DMS153 (cell line): ENCODE results near the gene PPP2R2C.

ENCODE experiments used
- DNase-seq: peaks from one replicate; lab custom pipeline; 2025; lab: John Stamatoyannopoulos, UW

Gene PPP2R2C

DNA sequence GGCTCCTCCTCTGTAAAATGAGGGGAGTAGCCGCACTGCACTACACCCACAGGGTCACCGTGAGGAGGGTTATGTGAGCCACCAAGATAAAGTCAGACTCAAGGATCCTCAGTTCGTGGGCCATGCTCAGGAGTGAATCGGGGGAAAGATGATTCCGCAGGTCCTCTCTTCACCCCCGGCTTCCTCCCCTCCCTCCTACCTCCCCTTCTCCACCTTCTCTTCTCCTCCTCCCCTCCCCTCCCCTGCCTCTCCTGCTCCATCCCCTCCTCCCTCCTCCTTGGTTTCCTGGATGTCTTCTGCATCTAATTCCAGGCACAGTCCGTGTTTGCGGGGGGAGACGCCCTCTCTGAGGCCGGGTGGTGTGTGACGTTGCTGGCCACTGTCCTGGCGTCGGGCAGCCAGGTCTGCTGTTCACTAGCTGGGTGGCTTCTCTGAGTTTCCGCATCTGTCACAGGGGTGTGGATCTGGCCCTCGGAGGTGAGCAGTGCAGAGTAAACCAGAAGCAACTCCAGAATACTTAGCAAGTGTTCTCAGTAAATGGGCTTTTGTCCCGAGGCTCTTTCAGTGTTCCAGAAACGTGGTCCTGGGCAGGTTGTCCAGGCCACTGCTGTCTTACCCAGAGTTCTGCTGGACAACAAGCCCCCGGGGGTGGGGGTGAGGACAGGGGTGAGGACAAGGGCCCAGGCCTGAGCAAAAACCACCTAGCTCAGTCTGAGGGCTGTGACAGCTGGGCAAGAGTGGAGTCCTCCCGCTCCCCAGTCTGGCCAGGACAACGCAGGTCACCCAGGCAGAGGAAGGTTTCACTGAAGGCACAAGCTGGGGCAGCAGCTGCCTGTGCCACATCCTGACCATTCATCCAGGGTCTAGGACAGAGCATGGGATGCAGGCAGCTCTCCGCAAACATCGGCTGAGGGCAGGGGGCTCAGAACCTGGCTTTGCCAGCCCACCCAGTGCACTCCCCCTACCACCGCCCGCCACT lies 92.4 kb downstream of the PPP2R2C start:
- DNase-seq, result no peak

DNA sequence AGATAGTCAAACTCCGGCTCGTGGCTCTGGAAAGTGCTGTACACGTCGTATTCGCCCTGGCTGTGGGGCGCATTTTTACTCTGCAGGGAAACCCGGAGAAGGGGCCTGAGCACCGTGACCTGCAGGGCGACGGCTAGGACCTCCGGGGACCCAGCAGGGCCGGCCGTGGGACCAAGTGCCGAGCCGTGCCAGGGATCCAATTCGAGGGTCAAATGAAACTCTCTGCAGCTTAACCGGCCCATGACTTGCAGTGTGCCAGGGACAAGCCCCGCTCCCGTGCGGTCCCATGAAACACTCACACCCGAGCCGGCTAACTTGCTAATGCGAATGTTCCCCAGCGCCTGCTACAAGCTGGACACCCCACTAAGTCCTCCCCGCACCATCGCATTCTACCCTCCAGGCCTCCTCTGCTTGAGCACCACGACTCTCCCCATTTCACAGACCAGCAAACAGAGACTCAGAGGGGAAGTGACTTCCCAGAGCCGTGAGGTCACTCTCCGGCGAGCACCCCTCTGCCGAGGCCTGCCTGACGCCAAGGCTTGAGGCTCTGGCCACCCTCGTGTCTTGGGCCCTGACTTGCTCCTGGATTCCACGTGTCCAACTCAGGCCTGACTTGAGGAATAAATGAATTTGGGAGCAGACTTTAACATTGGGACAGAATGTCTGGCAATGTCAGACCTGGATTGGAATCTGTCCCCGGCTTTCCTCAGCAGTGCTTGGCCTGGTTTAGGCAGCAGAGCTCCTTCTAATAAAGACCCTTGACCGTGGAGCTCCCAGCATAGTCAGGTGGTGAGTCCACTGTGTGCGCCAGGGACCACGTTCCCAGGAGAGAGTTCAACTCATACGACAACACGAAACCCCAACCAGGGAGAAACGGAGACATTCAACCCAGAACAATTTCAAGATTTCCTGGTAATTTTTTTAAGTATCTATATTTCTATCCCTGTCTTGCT lies 93.6 kb downstream of the PPP2R2C start:
- no peak for DNase-seq

DNA sequence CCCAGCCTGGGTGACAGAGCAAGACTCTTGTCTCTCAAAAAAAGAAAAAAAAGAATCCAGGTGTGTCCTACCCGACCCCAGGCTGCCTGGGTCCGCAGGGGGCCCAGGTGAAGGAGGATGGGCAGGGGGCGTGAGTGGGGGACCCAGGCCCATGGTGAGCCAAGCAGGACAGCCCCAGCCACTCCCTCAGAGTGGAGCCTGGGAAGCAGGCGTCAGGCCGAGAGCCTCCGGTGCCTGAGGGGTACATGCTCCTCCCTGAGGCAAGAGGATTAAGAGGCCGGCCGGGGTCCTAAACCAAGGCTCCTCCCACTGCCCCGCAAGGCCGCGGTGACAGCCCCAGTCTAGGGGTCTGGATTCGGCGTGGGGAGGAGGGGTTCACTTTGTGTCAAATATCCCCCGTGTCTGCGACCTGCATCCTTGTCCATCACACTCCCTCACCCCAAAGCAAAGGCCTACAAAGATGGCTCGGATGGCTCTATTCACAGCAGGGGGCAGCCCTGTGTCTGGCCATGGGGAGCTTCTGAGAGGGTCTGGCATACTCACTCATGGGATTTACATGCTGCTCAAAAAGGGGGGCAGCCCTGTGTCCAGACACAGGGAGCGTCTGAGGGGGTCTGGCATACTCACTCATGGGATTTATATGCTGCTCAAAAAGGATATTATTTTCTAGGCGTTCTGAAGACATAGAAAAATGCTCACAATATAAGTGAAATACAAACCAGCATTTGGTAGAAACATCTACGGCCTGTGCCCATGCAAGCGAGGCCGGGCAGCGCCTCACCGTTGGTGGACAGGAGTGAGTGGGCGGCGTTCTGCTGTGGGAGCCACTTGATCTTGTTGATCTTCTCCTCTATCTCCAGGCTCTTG lies 94.6 kb downstream of the PPP2R2C start:
- no peak for DNase-seq

DNA sequence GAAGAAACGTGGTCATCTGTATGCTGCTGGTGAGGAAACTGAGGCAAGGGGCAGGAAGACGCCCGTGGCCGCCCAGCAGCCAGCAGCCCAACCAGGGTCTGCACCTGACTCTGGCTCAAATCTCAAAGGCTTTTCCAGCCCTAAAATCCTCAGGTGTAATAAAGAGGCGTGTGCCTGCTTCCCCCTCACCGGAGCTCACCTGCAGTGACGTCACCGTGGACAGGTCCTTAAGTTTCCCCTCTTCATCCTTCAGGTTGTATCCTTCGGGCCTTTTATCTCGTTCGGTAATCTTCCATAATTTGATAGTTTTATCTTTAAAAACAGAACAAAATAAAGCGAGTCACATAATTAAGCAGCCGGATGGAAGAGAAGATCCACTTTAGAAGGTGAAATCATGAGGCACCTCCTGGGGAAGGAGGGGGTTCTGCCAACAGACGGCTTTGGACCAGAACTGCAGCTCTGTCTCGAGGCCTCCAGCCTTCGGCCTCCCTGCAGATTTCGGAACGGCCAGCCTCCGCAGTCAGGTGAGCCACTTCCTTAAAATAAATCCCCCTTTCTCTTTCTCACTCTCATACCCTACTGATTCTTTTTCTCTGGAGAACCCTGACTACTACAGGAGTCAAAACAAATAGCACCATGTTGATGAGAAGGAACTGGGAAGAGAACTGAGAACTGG lies 96.7 kb downstream of the PPP2R2C start:
- DNase-seq, result no peak

DNA sequence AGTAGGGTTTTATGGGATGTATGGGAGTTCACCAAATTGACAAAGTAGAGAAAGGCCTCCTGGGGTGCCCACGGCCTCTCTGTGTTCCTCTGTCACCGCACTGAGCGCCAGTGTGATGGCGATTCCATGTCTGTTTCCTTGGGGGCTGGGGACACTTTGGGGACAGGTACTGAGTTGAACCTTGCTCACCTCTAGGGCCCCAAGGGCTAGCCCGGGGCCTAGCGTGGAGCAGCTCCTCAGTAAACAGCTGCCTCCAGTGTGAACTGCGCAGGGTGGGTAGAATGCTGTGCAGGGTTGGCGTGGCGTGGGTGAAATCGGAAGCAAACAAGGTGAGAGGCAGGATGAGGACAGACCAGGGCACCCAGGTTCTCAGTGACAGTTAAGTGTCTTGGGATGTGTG lies 97.8 kb downstream of the PPP2R2C start:
- DNase-seq, result no peak

DNA sequence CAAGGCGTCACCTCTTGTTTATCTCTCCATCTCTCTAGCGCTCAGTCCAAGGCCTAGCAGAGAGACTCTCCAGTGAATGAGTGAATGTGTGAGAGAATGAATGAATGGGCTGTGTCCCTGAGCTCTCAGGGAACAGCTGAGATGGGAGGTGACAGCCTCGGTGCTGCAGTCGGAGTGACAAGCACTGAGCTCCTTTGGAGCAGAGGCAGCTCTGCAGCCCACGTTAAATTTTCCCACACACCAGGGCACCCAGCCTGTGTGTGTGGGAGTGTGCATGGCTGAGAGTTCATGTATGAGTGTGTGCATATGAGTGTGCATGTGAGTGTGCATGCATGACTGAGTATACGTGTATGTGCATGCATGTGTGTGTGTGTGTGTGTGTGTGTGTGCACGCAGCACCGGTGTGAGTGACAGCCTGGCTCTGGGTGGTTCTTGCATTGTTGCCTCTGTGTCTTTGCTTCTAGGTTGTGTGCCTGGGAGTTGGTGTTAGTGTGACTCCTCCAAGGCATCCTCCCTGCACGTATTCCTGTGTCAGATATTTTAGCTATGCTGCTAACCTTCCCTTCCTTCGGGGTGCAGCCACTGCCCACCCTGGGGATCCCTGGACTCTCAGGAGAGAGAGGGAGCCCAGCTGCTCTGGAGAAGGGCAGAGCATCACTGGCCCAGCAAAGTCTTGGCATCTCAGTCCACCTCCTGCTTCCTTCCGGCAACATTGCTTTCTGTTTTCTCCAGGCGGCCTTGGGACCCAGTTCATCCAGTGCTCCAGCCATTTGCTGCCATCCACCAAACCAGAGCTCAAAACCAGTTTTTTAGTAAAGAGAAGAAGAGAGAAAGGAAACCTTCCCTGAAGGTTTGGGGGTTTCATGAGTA lies 98.6 kb downstream of the PPP2R2C start:
- no peak for DNase-seq

DNA sequence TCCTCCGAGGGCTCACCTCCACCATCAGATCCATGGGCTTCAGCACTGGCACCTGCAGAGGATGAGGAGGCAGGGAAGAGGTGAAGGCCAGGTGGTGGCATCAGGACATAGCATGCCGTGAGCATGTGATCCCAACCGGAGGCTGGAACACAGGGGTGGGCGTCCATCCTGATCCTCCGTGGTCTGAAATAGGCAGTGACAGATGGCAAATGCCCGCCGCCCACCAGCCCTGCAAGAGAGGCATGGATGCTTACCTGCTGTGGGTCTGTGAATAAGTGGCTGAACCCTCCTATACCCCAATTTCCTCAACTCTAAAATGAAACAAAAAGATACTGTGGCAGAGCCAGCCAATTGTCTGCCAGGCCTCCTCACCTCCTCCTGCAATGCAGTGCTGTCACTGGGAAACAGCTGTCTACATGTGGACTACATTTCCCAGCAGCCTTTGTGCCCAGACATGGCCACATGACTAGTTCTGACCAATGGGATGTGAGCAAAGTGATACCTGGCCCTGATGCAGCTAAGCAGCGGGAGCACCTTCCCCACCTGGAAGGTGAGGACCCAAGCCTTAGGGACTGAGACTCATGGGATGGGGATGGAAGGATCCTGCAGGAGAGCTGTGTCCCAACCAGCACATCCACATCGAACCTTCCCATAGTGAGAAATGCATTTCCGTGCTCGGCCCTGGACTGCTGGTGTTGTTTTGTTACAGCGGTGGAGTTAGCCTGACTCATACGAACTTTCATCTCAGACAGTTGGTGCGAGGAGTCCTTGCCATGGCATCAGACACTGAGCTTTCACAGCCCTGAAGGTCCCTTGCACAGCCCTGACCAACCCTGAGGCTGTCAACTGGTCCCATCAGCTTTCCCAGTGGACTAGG lies 99.5 kb downstream of the PPP2R2C start:
- DNase-seq, result peak; percentile 18

DNA sequence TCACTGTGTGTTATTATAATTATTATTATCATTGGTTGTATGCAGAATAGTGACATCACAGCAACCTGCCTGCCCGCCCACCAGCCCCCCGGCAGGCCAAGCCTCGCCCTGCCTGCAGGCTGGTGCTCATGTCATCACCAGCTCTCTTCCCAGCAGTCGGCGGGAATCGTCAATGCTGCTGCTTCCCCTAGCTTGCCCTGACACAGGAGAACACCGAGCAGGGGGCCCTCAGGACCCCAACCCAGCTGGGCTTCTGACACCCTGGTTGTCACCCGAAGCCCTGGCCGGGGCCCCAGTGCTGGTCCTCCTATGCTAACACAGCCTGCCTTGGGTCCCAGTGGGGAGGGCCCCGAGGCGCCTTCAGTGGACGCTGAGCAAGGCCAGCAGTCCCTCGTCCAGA lies 100.6 kb downstream of the PPP2R2C start:
- no peak for DNase-seq

DNA sequence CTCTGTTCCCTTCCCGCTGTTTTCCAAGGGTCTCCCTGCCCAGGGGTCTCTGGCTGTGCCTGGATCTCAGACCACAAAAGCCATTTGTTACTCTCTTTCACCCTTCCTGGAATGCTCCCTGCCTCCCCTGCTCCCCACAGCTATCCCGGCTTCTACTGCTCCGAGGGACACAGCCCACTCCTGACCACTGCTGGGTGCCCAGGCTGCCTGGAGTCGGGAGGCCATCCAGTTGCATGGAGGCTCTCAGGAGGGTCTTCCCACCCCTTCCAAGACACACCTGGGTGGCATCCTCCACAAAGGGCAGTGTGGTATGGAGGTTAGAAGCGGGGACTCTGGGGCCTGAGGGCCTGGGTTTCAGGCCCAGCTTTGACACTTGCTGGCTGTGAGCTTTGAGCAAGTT lies 101.1 kb downstream of the PPP2R2C start:
- no peak for DNase-seq

DNA sequence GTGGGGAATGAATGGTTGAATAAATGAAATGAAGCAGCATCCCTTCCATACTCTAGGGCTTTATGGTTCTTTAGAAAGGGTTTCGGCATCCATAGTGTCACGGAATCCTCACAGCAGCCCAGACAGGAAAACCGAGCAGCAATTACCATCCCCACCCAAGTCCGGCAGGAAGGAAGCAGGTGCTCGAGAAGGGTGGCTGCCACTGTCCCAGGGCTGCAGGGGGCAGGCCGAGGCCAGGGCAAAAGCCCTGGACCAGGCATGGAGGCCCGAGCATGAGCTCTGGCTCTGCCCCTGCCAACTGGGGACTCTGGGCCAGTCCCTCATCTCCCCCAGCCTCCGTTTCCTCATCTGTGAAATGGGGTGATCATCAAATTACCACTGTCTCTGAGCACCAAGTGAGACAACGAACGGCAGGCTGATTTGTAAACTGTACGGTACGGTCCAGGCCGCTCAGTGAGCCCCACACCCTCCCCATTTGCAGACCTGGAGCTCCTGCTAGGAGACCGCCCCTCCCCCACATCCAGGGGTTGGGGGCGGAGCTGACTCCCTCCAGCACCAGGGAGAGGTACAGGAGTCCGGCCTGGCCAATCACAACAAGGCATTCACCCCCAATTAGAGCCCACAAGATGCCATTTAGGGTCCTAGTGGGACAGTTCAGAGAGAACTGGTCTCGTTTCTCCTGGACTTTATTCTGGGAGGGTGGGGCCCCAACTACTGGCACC lies 102.3 kb downstream of the PPP2R2C start:
- no peak for DNase-seq

DNA sequence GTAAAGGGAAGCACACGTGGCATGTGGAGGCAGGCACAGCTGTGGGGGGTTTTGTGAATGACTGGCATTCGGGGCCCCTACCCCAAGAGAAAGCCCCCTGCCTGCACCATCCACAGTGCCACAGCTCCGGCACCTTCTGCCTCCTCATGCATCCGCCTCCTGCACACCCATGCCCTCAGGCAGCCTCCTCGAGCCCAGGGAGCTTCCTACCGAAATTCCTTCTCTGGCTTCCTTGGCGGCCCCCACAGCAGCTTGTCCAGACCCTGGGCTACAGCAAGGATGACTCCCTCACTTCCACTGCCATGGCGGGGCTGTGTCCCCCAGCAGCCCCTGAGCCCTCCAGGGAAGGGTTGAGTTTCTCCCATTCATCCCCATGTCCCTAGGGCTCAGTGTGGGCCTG lies 102.9 kb downstream of the PPP2R2C start:
- no peak for DNase-seq

DNA sequence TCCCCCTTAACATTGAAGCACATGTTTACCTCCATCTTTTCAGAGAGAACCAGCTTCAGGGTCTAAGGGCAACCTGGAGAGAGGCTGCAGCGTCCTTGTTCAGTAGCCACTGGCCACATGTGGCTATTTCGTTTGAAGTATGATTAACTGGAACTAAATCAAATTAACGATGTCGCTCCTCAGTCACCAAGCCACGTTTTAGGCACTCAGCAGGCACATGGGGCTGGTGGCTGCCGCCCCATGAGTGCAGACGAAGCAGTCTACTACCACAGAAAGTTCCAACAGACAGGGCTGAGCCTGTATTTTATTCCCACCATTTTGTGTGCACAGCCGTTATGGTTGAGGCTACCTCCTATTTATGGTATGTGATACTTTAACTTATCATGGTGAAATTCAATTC lies 103.4 kb downstream of the PPP2R2C start:
- no peak for DNase-seq

DNA sequence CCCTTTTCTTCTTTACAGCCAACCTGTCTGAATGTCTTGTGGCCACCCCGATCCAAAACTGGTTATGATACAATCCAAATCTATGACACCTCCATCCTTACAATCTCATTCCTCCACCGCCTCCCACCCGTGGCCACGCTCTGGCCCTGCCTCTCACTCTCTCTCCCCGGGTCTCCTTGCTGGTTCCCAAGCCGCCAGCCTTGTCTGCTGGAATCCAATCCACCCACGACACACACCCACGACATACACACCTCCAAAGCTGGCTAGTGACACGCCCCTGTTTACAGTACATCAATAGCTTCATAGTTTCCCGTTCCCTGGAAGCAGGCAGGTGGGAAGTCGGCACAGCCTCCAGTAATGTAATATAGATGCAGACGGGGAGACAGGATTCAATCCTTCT lies 103.8 kb downstream of the PPP2R2C start:
- DNase-seq, result no peak

DNA sequence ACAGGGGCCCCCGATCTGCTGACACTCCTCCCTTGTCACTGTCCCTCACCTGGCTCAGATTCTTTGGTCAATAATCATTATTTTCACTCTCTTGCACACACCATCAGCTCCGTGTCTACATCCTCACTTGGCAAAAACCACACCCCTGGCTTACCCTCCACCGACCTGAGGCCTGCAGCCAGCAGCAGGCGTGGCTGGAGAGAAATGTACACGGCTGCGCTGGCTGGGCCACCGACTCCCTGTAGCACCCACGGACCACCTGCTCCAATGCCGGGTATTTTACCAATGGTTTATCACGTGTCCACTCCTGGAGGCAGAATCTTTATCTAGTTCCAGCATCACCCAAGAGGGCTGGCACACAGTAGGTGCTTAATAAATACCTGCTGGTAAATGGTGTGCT lies 104.3 kb downstream of the PPP2R2C start:
- DNase-seq, result no peak

DNA sequence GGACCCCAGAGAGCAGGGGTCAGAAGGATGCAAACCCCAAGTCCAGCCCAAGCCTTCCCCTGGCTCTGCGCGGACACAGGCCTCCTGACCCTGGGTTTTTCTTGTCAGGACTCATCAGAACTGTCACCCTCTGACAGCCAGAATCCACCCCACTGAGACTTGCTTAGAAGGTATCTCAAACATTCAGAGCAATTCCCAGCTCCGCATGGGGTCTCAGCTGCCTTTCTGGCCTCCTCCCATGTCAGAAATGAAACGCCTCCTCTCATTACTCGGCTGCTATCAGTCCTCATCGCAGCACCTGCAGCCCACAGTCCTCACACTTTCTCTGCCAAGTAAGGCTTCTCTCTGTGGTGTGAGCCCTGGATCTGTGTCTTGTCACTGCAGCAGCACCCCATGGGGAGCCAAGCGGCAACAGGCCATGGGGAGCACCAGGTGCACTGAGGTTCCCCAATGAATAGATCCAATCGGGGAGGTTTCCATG lies 105.0 kb downstream of the PPP2R2C start:
- DNase-seq, result no peak

DNA sequence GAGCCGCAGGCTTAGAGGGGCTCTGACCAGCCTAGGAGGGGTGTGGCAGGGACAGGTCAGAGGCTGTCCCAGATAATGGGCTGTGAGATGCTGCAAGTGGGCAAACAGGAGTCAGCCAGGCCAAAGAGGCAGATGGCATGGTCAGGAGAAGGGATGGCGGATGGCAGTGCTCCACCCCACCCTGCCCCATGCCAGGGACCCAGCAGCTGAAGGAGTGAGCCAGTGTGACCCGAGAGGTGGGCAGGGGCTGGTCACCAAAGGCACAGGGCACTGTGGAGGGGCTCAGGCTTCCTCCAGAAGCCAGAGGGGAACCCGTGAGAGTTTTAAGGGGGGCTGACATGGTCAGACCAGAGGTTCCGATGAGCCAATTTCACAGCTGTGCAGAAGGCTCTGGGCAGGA lies 105.8 kb downstream of the PPP2R2C start:
- no peak for DNase-seq

DNA sequence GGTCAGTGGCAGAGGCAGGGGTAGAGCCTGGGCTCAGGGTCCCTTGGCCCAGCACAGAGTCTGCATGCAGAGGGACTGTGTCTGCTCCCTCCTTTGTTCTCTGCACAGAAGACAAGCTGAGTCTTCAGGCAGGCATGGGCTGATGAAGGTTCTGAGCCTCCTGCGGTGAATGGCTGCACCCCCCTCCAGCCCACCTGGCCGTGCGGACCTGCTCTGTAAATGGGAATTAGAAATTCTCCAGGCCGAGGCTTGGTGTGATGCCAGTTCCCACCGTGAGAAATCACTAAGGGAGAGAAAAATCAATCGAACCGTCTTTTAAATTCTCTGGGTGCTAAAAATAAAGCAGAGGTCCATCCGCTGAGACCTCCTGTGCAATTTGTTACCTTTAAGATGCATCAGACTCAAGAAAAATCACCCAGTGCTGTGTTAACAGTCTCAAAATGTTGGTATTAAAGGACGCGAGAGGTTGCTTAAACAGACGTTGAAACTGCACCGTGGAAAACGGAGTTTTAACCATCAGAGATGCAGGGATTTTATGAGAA lies 106.8 kb downstream of the PPP2R2C start:
- no peak for DNase-seq

DNA sequence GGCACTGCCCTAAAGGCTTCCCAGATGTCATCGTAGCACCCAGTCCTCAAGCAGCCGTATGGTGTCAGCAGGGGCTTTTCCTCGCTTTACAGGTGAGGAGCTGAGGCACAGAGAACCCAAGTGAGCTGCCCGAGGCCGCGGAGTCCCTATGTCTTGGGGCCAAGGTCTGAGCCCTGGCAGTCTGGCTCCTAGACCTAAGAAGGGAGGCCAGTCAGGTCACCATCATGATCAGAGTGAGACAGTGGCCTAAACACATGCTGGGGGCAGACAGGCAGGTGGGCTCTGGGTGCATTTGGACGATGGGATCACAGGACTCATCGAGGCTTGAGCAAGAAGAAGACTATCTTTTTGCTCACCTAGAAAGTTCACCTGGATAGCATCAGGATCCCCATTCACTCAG lies 107.8 kb downstream of the PPP2R2C start:
- DNase-seq, result no peak
